HG02852 (cell line): Measurements from ENCODE around the gene CBR3.

Experiments used
- ATAC-seq: cut with Tn5 transposase; IDR thresholded peaks from one replicate; pipeline ENCODE4 v1.9.1; 2021; ENCODE audit warnings: mild to moderate bottlenecking, moderate library complexity; ENCODE audit not compliant: unreplicated experiment

CBR3 gene

DNA sequence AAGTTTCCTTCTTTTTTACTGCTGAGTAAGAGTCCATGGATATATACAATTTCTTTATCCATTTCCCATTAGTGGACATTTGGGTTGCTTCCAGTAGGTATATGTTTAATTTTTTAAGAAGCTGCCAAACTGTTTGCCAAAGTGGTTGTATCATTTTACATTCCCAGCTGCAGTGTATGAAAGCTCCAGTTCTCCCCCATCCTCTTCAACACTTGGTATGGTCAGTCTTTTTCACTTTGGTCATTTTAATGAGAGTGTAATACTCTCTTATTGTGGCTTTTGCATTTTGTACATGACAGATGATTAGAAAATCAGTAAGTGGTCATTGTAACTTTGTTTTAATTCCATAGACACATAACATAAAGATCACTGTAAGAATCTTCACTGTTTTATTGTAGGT is 44.3 kb downstream of the CBR3 start:
- no peak for ATAC-seq

DNA sequence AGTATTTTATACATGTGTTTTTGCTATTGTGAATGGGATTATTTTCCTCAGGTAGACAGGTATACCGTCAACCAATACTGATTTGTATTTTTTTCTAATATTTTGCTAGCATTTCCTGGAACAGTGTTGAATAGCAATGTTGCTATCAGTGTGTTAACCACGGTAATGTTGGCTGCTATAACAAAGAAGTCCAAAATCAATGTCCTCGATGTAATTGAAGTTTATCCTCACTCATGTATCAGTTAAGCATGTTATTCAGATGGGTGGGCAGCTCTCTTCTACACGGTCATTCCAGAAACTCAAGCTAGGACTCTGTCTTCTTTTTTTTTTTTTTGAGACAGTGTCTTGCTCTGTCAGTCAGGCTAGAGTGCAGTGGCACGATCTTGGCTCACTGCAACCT is 46.1 kb downstream of the CBR3 start:
- ATAC-seq = no peak

DNA sequence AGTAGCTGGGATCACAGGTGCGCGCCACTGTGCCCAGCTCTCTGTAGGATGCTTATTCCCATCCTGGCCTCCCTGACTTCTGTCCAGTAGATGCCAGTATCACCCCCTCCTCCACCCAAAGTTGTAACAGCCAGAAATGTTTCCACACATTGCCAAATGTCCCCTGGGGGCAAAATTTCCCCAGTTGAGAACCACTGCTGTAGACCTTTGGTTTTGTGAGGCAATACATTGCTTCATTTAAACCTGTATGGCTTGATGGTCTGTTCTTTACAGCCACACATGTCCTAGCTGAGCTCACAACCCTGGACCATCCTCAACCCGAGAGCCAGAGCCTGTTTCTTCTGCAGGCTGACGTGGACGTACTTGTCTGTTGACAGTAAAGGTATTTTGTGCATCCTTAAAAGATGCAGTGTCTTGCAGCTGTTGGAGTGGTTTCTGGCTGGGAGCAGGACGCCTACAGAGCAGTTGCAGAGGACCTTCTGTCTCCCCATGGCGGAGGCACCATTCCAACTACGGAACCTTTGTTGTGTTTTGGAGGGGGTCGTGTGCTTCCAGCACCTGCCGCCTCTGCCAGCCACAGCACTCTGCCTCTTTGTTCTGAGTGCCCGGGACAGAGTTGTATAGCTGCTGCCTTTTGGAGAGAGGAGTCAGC is 48.4 kb downstream of the CBR3 start:
- ATAC-seq = no peak

DNA sequence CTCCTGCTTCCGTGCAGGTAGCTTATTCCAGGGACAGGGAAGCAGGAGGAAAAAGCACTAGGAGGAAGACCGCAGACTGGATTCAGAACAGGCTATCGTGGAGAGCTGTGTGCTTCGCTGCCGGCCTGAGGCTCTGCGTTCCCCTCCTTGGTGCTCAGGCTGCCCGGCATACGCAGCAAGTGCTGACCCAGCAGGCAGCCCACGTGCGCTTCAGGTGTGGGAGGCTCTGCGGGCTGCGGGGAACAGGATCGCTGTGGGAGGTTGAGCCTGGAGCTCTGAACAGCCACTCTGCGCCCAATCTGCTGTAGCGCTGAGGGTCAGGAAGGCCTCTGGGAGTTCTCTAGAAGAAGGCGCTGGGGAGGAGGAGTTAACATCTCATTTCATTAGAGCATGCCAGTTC is 49.7 kb downstream of the CBR3 start:
- no peak for ATAC-seq

DNA sequence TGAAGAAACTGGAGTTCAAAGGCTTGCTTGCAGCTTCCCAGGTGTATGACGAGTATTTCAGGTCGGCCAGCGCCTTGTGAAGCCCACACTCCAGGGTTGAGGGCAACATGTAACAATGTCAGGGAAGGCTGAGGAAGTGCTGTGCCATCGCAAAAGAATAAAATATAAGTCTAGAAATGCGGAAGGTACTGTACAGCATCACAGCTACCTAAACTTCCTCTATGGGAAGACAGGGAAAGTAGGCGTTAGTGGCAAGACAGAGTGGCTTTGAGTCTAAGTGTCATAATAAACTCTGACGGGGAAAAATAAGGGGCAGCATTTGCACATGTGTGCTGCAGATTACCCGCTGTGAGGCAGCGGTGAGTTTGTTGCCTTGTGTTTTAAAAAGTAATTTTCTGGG is 50.6 kb downstream of the CBR3 start:
- ATAC-seq = no peak

DNA sequence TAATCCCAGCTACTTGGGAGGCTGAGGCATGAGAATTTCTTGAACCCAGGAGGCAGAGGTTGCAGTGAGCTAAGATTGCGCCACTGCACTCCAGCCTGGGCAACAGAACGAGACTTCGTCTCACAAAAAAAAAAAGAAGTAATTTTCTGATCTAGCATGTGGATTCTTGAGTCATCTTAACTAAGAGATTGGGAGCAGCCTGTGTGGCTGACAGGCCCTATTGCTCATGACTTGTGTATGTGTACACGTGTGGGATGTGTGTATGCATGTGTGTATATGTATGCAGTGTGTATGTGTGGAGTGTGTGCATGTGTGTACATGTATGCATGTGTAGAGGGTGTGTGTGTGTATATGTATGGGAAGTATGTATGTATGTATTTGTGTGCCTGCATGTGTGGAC is 51.2 kb downstream of the CBR3 start:
- ATAC-seq = no peak

DNA sequence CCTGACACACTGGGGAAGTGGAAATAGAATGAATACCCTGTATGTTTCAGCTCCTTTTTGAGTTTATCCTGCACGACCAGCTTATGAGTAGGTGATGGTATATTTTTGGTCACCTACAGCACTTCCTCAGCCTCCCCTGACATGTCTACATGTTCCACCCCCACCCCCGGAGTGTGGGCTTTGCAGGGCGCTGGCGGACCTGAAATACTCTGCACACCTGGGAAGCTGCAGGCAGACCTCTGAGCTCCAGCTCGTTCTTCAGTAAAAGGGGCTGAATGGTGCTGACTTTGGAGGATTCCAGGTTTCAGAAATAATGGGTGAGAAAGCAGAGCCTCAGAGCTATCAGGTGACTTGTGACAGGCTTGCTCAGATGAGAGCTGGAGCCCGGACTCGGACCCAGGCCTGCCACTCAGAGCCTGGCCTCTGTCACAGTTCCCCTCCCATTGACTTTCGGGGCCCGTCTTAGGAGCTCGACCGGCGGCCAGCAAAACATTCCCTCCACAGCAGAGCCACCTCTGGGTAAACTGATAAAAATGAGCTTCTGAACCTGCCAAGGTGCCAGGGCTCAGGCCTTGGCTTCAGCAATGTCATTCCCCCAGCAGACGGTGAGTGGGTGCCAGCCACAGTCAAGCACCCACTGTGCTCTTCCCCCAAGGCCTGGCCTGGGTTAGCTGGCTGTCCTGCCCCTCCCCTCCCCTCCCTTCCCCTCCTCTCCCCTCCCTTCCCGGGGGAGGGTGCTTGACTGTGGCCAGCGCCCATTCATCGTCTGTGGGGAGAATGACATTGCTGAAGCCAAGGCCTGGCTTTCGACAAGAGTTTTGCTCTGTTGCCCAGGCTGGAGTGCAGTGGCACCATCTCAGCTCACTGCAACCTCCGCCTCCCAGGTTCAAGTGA is 51.9 kb downstream of the CBR3 start:
- ATAC-seq = no peak

DNA sequence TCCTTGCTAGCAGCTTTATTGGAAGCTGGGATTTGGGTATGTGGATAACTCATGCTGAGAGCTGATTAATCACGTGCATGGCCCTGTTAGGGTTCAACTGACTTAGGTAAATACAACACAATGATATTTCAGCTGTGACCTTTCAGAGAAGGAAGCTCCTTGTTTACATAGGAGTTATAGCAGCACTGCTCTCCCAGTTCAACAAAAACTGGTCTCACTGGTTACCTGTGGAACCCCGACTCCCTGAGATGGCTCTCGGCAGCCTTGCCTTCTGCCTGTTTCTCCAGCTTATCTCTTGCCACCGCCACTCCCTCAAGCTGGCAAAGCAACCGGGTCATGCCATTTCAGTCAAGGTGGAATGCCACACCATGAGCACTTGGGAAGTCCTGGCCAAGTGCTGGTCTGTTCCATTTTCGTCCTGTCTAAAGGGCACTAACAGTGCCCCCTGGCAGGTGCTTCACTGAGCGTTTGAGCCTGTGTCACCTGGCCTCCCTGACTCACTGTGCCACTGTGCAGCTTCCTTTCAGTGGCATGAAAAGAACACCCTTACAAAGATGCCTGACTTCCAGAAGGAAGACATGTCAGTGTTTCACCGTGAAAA is 53.3 kb downstream of the CBR3 start:
- no peak for ATAC-seq

DNA sequence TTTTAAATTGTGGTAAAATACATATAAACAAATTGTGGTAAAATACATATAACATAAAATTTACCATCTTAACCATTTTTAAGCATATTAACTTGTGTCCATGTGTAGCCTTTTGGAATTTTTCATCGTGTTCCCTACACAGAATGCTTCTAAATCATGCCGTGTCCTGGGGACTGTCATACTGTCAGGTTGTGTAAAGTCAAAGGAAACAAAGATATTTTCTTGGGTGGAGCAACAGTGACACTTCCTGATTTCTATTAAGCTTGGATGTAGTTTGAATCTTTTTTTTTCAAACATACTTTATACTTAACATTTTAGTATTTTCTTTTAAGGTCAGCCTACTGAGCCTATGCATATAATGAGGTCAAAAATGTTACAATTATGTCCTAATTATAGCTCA is 54.1 kb downstream of the CBR3 start:
- ATAC-seq = no peak

DNA sequence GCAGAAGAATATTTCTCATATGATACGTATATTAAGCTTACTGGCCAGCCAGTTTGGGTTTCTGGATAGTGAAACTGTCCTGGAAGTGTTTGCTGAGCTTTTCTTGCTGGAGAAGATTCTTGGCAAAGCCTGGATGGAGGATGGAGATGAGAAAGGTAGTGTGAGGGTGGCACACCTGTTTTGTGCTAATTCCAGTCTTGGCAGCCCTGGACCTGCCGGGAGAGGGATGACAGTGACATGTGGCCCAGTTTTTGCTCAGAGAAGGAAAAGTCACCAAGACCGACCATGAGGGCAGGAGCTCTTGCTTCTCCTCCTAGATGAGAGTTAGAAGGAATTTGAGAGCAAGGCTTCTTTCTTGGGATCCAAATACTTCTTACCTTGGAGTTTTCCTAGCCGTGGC is 55.9 kb downstream of the CBR3 start:
- ATAC-seq = no peak

DNA sequence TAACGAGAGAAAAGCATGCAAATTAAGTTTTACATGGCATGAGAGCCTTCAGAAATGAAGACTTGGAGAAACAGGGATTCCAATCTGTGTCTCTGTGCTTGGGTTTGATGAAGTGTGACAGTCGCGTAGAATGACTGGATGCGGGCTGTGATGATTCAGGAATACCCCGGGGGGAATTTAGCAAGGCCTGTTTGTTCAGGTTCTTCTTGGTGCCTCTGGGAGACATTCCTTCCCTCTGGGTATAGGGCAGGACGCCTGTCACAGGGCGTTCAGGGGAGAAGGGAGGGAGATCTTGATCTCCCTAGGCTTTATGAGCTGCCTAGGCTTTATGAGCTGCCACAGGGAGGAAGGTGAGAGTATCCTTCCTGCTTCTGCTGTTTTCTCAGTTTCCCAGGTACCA is 58.3 kb downstream of the CBR3 start:
- no peak for ATAC-seq

DNA sequence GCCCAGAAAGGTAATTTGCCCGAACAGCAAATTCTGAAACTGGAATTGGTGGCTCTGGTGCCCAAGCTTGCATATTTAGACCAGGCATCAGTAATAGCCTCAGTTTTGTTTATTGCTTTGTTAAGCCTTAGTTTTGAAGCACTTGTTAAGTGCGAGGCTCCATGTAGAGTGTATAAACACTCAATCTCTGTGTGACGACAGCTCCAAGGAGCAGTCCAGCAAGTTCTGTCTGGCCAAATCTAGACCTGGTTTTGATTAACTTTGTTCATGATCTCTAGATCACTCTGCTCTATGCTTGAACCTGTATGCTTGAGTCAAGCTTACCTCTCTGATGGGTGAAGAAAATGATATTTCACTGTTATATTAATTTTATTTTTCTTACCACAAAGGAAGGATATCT is 59.1 kb downstream of the CBR3 start:
- no peak for ATAC-seq

DNA sequence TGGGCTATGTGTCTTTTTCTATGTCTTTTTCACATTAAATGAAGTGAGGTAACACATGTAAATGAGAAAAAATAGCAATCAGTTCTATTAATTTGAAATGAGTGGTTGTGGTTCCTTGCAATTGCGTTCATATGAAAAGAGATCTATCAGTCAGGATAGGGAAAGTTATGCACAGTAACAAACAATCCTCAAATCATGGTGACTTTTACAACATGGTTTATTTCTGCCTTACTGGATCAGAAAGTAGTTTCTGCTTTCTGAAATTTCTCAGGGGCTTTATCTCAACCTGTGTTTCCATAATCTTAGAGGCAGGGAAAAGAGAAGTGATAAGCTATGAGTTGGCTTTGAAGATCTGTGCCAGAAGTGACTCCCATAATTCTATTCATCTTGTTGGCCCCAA is 60.7 kb downstream of the CBR3 start:
- ATAC-seq = no peak
